HG03432 (cell line): Measurements from ENCODE around the gene DEFB129.
"Not testable (repeated sequence)": the region's sequence is repeated elsewhere in the genome, so short reads cannot be mapped to it uniquely, and the experiment has no call there.

Source experiments
- ATAC-seq: cut with Tn5 transposase; IDR thresholded peaks from one replicate; pipeline ENCODE4 v1.9.1; 2021; ENCODE audit warnings: mild to moderate bottlenecking, moderate library complexity; ENCODE audit not compliant: unreplicated experiment

The DEFB129 gene

DNA sequence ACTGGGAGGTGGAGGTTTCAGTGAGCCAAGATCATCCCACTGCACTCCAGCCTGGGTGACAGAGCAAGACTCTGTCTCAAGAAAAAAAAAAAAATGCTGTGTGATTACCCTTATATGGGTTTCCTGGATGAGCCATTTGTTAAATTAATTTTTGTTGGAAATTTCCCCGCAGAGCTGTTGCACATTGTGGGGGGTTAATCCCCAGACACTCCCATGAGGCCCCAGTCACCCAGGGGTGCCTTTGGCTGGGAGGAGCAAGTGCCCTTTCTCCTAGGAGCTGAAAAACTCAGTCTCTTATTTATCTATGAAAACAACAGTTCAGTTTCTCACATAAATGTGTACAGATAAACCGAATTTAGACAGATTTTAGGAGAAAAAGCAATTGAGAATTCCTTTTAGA is 25.7 kb downstream of the DEFB129 start:
- no peak for ATAC-seq

DNA sequence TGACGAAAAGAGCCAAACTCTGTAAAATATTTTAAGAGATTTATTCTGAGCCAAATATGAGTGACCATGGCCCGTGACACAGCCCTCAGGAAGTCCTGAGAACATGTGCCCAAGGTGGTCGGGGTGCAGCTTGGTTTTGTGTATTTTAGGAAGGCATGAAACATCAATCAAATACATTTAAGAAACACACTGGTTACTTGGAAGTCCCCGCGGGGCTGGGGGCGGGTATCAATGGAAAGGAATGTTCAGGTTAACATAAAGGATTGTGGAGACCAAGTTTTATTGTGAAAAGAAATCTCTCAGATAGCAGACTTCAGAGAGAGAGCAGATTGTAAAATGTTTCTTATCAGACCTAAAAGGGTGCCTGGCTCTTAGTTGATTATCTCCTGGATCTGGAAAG is 26.4 kb downstream of the DEFB129 start:
- not testable (repeated sequence) for ATAC-seq

DNA sequence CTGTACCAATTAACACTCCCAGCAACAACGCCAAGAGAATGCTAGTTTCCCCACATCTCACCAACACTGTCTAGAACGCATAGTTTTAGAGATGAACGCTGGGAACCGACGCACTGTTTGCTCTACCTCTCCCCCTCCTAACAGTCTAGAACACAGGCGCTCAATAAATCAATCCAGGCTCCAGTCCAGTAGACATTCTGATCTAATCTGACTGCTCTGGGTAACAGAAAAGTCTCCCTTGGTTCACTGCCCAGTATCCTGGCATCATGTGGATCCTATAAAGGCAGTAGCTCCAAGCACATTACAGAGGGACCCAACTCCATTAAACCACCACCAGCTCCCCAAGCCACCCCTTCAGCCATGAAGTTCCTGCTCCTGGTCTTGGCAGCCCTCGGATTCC is 30.4 kb downstream of the DEFB129 start, which contains the start of gene DEFB132:
Gene DEFB132, plus strand, starts transcription at position 306 of the 400 bp plus-strand sequence. Its CDS starts 55 bp downstream, at position 361.
- no peak for ATAC-seq

DNA sequence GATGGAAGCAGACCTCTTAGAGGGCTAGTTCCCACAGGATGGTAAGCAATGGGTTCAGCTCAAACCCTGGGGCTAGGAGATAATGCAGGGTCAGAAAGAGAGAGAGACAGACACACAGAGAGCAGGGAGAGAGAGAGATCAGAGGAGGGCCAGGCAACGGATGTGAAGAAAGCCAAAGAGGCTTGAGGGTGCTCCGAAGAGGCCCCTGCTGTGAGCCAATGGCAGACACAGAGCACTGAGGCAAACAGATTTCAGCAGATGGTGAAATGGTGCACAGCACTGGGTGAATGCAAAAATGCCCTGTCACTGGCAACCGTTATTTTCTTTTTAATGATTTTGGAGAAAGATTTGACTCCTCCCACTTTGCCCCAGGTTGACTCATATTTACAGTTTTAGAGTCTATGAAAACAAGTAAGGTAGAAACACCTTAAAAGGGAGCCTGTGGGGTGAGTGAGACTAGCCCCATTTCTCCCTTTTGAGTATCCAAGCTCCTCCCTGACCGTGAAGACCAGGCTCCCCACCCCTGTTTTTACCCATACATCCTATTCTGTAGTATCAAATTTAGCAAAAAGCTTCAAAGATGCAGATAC is 31.3 kb downstream of the DEFB129 start:
- ATAC-seq = no peak

DNA sequence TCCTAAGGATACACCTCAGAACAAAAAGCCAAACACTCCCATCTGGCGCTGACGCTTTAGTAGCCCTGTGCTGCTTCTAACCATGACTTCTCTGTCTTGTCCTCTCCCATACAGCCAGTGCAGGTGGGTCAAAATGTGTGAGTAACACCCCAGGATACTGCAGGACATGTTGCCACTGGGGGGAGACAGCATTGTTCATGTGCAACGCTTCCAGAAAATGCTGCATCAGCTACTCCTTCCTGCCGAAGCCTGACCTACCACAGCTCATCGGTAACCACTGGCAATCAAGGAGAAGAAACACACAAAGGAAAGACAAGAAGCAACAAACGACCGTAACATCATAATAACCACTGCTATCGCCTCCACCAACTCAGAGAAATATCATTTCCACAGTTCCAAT is 31.9 kb downstream of the DEFB129 start:
- no peak for ATAC-seq

DNA sequence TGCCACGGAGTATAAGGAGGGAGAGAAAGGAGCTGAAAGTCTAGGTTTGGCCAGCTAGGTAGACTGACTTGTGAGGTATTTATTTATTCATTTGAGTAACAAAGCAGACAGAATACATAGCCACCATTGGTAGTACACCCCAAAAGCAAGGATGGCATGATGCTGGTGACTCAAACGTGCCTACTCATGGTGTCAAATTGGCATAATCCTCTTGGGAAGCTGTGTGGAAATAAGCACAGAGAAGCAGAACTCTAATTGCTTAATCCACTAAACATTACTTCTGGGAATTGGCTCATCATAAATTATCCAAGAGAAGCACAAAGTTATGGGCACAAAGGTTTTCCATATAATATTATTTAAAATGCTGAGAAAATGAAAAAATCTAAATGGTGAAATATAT is 32.9 kb downstream of the DEFB129 start:
- ATAC-seq = no peak

DNA sequence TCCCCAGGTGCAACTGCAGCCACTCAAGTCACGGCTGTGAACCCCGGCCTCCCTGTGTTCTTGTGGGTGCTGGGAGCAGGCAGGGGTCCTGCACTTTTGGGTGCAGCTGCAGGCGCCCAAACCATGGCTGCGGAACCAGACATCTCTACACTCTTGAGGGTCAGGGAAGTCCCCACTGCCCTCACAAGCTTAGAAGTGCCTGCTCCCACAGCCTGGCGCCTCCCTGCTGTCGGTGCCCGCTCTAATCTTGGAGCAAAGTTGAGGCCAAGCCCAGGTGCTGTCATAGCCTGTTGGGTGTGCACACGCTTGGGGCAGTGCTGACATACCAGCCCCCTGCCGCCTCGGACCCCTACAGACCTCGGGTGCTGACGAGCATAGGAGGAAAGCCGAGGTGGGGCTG is 36.6 kb downstream of the DEFB129 start:
- ATAC-seq = no peak

DNA sequence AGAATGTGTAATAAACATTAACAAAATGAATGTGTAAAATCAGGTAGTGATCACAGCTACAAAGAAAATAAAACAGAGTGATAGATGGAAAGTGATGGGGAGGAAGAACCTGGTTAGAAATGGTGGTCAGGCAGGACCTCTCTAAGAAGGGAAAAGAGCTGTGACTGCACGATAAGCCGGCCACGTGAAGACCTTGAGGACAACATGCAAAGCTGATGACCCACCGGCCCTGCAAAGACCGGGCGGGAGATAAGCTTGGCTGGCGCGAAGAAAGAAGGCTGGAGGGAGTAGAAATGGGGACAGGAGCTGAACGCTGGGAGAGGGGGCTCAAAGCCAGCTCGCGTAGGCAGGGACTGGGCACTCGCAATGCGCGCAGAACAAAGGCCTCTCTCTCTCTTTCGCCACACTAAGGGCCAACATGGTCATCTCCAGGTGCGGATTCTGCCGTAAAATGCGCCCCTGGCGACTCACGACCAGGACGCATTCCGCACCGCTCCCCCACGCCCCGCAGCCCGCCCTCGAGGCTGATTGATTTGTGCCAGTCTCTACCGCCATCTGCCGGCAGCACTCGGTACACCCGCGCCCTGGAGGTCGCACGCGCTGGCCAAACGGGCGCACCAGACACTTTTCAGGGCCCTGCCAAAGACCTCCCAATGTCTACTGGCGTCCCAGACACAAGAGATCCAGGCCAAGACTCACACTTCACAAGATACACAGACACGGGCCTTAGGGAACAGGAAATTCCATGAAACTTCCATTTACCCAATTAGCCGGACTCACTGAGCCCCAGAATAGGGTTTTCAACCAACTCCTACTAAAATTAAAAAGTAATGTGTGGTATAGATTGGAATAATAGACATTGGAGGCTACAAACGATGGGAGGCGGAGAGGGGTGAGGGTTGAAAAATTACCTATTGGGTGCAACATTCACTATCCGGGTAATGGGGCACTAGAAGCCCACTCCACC is 39.8 kb downstream of the DEFB129 start:
- ATAC-seq = peak; percentile 96

DNA sequence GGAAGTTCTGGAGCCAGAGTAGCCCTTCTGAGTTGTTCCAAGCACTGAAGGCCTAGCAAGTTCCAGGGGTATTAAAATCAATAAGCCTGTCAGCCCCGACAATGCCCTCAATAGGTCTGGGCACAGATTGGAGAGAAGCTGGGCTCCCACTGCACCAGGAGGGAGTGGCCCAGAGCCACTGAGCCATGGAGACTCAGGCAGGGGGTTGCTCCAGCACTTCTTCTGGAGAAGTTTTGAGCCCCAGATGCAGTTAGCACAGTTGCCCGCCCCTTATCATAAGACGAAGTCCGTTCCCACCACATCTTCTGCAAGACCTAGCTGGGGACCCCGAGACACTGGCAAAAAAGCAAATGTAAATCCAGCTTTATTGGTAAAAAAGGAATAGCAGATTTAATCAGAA is 43.5 kb downstream of the DEFB129 start:
- ATAC-seq = no peak

DNA sequence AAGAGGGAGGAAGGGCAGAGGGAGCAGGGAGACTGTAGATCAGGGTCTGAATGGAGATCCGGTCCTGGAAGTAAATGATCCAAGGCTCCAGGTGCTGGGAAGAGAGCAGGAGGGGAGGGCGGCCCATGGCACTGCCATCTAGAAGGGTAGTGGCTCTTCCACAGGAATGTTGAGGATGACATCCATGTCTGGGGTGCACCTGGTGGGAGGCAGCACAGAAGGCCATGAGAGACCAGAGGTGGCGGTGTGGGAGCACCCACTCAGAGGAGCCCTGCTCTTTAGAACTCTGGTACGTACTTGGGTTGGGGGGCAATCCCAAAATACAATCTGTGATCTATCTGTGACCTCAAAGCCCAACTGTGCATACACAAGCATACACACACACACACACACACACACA is 44.0 kb downstream of the DEFB129 start:
- no peak for ATAC-seq

DNA sequence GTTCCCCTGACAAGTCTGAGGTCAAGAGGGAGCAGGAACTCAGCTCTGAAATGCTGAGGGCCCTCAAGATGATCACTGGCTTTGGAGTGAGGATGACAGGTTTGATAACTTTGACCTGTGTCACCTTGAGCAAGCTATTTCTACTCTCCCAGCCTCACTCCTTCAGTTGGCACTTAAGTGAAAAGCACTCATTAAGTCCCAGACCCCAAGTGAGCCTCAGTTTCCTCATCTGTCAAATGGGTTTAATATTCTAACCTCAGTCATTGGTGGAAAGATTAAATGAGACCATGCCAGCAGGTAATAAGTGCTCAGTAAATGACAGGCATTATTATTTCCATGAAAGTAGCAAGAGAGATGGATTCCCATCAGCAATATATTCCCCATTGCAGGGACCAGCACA is 44.5 kb downstream of the DEFB129 start:
- ATAC-seq = no peak

DNA sequence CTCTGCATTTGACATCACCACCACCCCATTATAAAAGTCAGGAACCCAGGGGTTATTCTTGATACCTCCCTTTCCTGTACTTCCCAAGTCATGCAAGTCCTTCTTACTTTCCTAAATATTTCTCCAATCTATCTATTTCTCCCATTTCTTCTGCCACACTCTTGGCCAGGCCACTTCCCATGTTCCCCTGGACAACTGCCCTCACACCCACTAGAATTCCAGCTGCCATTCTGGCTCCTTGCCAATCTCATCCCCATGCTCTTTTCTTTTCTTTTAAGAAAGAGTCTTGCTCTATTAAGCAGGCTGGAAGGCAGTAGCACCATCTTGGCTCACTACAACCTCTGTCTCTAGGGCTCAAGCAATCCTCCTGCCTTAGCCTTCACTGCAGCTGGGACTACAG is 45.7 kb downstream of the DEFB129 start:
- no peak for ATAC-seq

DNA sequence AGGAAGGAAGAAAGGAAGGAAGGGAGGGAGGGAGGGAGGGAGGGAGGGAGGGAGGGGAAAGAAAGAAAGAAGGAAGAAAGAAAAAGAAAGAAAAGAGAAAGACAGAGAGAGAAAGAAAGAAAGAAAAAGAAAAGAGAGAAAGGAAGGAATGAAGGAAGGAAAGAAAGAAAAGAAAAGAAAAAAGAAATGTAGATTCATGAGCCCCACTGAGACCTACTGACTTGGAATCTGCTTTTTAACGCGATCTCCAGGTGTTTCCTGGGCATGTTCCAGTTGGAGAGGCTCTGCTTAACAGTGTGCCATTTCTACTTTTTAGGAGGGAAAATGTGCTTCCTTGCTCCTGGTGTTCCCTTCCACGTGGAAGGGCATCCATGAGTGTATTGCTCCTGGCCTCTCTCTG is 46.8 kb downstream of the DEFB129 start:
- ATAC-seq = no peak

DNA sequence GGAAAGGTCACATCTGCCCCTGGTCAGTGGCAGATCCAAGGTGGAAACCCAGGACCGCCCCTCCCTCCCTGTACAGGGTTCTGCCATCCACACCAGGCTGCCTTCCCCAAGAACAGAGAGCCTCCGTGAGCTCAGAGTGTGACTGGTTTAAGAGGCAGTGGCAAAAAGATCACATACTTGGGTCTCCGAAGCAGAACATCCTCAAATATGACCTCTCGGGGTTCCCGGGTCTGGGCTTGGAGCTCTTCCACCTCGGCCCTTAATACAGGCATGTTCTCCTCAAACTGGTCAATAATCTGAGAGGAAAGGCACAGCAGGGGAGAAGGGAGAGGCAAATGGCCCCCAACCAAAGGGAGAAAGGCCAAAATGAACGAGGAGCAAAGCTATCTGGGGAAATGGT is 48.7 kb downstream of the DEFB129 start:
- no peak for ATAC-seq

DNA sequence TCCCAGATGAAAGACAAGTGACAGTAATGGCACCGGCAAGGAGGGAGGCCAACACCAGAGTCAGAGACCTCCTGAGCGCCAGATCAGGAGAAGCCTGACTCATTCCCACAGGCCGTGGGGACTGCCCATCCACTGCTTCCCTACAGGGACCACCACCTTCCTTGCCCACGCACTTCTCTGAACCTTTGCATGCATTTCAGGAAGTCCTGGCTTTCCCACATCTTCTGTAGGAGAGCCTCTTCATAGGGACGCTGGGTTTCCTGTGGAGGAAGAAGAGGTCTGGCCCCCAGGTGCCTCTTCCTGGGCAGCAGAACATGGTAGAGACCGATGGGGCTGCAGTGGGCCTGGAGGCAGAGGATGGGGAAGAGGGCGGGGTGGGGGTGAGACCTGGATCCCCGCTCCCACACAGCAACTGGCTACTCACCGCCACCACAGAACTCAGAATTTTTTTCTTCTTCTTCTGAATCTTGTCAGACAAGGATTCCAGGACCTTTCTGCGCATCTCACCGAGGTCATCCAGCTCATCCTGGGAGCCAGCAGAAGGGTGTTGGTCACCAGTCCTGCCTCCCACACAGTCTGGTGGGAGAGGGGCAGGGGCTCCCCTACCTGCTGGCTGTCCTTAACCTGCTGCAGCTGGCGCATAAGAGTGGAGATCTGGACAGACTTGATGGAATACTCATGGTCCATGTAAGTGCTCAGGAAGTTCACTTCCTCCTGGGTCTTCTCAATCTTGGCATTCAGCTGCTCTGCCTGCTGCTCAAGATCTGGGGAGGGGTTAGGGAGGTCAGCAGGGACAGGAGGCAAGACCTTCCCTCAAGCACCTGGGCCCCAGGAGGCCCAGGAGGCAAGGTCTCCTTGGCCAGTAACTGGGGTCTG is 49.8 kb downstream of the DEFB129 start:
- ATAC-seq = no peak

DNA sequence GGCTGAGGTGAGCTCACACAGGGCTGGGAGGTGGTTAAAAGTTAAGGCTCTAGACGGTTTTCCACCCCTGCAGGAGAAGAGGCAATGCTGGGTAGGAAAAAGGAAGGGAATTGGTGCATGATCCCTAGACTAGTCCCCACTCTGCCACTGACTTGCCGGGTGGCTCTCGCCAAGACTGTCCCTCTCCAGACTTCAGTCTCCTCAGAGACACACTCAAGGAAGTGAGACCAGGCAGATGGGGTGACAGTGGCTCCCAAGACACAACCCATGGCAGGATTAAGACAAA is 50.4 kb downstream of the DEFB129 start:
- ATAC-seq = no peak

DNA sequence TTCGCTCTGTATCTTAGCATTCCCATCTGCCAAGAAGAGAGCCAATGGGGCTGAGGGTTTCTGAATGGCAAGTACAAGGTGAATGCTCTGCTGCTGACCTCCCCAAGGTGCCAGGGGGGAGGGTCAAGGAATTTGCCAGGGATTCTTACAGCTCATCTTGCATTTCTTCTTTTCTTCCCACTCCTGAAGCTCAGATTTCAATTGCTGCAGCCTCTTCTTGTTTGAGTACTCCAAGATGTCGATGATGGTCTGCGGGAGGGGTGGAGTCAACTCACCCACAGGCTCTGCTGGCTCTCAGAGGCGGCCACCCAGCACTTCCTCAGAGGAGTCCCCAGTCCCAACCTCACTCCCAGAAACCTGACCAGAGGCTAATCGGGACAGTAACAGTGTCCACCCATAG is 51.1 kb downstream of the DEFB129 start:
- no peak for ATAC-seq

DNA sequence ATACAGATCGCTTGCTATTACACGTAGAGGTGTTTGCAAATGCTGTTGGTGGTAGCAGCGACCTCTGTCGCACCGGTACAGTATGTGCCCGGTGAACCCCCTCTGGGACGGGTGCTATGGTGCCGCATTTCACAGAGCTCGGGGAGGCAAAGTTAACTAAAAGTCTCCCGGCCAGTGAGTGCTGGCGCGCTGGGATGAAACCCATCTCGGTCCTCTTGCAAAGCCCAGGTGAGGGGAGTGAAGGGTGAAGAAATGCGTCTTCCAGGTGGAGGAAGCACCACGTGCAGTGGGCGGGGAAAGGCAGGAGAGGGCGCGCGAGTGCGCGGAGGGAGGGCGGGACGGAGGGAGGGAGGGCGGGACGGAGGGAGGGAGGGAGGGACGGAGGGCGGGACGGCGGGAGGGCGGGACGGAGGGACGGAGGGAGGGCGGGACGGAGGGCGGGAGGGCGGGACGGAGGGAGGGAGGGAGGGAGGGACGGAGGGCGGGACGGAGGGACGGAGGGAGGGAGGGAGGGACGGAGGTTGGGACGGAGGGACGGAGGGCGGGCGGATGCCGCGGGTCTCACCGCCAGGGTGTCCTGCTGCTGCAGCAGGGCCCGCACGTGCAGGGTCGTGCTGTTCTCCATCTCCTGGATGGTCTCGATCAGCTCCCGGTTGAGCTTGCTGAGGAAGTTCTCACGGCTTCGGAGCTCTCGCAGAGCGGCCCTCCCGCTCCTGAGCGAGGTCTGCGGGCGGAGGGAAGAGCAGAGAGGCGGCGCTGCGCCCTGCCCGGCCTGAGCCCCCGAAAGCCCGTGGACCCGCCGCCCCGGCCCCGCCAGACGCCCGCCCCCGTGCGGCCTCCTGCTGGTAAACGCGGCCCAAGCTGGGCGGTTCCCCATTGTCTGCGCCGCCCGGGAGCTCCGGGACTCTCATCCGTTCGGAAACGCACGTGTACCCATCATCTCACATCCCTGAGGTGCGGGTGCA is 51.8 kb downstream of the DEFB129 start:
- ATAC-seq = no peak
